Sigmoid colon (tissue), 7 donors: Measurements from ENCODE around the gene AMZ2. TPM values are rescaled to one million over a fixed set of nuclear protein-coding genes. Genes with fewer than 3 reads are reported as not detected.
"Not testable (repeated sequence)": the region's sequence is repeated elsewhere in the genome, so short reads cannot be mapped to it uniquely, and the experiment has no call there.

ENCODE experiments used
- DNase-seq: peaks from one replicate; pipeline ENCODE4 v3.0.0-alpha.2; 2019
- H3K27ac ChIP-seq, 4 donors: fragments of 200-600 bp; sonication (generic); one replicate each; pipeline ENCODE4 v1.5.1; 2016 to 2019; ENCODE audit warnings: mild to moderate bottlenecking in 1 of 4
- H3K27me3 ChIP-seq, 3 donors: fragments of 200-600 bp; sonication (generic); one replicate each; pipeline ENCODE4 v1.5.1; 2019; ENCODE audit warnings: mild to moderate bottlenecking in 1 of 3
- H3K36me3 ChIP-seq, 4 donors: fragments of 200-600 bp; sonication (generic); one replicate each; pipeline ENCODE4 v1.5.1; 2016 to 2019
- H3K4me1 ChIP-seq, 4 donors: fragments of 200-600 bp; sonication (generic); one replicate each; pipeline ENCODE4 v1.5.1; 2017 to 2019
- H3K4me3 ChIP-seq, 4 donors: fragments of 200-600 bp; sonication (generic); one replicate each; pipeline ENCODE4 v1.5.1; 2017 to 2019; ENCODE audit warnings: mild to moderate bottlenecking in 2 of 4, moderate library complexity in 1 of 4
- H3K9me3 ChIP-seq, 4 donors: fragments of 200-600 bp in 3 of 4; sonication (generic) in 3 of 4; one replicate each; pipeline versions ENCODE4 v1.5.1 to v1.6.1; 2013 to 2019
- EP300 ChIP-seq, 4 donors: sonication (generic); formaldehyde crosslinking; IDR thresholded peaks; one replicate each; pipeline ENCODE4 v1.6.1; 2017; ENCODE audit warnings: antibody characterized with exemption in 4 of 4
- POLR2A ChIP-seq, 2 donors: fragments of 450-650 bp; IDR thresholded peaks; one replicate each; pipeline ENCODE4 v1.6.1; 2016; ENCODE audit warnings: antibody characterized with exemption in 2 of 2, mild to moderate bottlenecking in 2 of 2, moderate library complexity in 2 of 2
- POLR2AphosphoS5 ChIP-seq, 4 donors: sonication (generic); formaldehyde crosslinking; IDR thresholded peaks; one replicate each; pipeline ENCODE4 v1.6.1; 2017; ENCODE audit warnings: antibody characterized with exemption in 4 of 4
- WGBS, 2 donors: extraction: QIAGEN DNeasy Blood & Tissue Kit; methylation state at CpG; one replicate each; pipeline ENCODE4 v1.1.7; 2013; 5-methylcytosine and 5-hydroxymethylcytosine counted together
- intact Hi-C: fragments of 100-400 bp; cut with DNase I; formaldehyde crosslinking; loops from one replicate; pipeline ENCODE4 v1.15.1; 2023
- polyA plus RNA-seq, 3 donors: library from polyadenylated mRNA; stranded (reverse); fragments of 200-250 nt; gene quantifications; one replicate each; pipeline ENCODE4 v1.2.3, GENCODE V29; 2013
- total RNA-seq, 4 donors: library from RNA; depleted of rRNA; stranded (reverse); fragments of >200 nt; gene quantifications; one replicate each; pipeline ENCODE4 v1.1.0, GENCODE V29; 2016
- TF ChIP-seq, protein P1 (sequence below), 4 experiments: fragments of 450-650 bp in 3 of 4; fragments of 200-600 bp in 1 of 4; IDR thresholded peaks; one replicate each; pipeline ENCODE4 v1.5.1; 2016 to 2019; ENCODE audit warnings: antibody characterized with exemption in 4 of 4, mild to moderate bottlenecking in 3 of 4, moderate library complexity in 2 of 4
- donor health status: healthy with polysubstance abuse.
- donor health status: Bipolar disorder and iron deficiency.
- donor health status: healthy.

Gene AMZ2
- total and polyA plus RNA-seq, 7 donors = 30.8 to 80.1 (median 55.9) TPM

DNA sequence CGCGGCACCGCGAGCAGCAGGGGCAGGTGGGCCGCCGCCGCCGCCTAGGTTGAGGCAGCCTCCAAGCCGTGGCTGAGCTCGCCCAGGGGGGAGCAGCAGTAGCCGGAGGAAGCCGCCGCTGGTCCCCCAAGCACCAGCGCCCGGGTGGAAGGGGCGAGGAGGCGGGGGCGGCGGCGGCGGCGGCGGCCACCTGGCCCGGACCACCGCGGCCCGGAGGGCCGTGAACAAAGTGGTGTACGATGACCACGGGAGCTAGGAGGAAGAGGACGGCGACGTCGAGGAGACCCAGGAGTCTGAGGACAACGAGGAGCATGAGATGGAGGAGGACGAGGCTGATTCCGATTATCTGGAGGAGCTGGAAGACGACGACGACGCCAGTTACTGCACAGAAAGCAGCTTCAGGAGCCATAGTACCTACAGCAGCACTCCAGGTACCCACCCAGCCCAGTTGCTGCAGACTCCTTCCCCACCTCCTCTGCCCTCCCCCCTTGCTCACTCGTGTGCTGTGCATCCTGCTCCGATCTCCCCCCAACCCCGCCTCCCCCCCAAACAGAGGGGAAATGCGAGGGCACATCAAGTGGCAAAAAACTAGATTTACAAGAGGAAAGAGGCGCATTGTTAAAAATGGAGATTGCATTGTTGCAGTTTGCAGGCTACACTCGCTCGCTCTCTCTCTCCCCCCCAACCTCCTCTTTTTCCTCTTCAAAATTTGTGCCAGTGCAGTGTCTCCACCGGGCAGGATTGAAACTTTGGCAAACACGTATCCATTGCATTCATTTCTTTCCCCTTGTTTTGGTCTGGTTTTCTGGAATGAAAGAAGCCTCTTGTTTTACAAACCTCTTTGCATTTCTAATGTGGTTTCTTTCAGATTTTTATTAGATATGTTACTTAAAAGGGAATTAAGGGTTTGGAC lies 41.8 kb upstream of the AMZ2 start:
- no peaks in the 10 kb centered on the region for H3K9me3 ChIP-seq
- peak overlapping the region; percentile 88 to 89 (median 88) for H3K27ac ChIP-seq
- peak overlapping the region; percentile 66 to 96 (median 80) for H3K4me3 ChIP-seq
- peaks cover 0 to 10% (median 0%) of the 10 kb centered on the region in 4 donors for H3K36me3 ChIP-seq
- H3K4me1 ChIP-seq = peaks cover 0 to 22% (median 10%) of the 10 kb centered on the region in 4 donors
- intact Hi-C loops = loop anchor here (2.0 to 5.0 kb wide), 2 partner anchors 43 to 256 kb away; partner anchors contain the start of gene AMZ2
- DNase-seq = peak; percentile 72
- TF ChIP-seq POLR2AphosphoS5 (IDR thresholded peaks at IDR 0.05) (no peak), POLR2A (IDR thresholded peaks at IDR 0.05) (no peak), EP300 (IDR thresholded peaks at IDR 0.05) (no peak)
- TF ChIP-seq, protein P1, sequence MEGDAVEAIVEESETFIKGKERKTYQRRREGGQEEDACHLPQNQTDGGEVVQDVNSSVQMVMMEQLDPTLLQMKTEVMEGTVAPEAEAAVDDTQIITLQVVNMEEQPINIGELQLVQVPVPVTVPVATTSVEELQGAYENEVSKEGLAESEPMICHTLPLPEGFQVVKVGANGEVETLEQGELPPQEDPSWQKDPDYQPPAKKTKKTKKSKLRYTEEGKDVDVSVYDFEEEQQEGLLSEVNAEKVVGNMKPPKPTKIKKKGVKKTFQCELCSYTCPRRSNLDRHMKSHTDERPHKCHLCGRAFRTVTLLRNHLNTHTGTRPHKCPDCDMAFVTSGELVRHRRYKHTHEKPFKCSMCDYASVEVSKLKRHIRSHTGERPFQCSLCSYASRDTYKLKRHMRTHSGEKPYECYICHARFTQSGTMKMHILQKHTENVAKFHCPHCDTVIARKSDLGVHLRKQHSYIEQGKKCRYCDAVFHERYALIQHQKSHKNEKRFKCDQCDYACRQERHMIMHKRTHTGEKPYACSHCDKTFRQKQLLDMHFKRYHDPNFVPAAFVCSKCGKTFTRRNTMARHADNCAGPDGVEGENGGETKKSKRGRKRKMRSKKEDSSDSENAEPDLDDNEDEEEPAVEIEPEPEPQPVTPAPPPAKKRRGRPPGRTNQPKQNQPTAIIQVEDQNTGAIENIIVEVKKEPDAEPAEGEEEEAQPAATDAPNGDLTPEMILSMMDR (IDR thresholded peaks at IDR 0.05) = no peak
- 2% methylated on average over 50 of the region's 50 CpGs for WGBS, 2 donors
- H3K27me3 ChIP-seq = peaks cover 0 to 12% (median 9%) of the 10 kb centered on the region in 3 donors

DNA sequence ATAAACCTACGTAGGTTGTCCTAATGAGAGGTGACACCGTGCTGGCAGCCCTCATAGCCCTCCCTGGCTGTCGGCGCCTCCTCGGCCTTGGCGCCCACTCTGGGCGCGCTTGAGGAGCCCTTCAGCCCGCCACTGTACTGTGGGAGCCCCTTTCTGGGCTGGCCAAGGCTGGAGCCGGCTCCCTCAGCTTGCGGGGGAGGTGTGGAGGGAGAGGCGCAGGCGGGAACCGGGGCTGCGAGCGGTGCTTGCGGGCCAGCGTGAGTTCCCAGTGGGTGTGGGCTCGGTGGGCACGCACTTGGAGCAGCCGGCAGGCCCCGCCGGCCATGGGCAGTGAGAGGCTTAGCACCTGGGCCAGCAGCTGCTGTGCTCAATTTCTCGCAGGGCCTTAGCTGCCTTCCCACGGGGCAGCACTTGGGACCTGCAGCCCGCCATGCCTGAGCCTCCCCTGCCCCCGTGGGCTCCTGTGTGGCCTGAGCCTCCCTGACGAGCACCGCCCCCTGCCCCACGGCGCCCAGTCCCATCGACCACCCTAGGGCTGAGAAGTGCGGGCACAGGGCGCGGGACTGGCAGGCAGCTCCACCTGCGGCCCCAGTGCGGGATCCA lies 40.1 kb upstream of the AMZ2 start:
- no peaks in the 10 kb centered on the region for H3K9me3 ChIP-seq
- peak overlapping the region in 2 of 4 donors; percentile 5 to 76 for H3K4me3 ChIP-seq
- intact Hi-C loops = loop anchor here (5.0 kb wide), 1 partner anchor 255 kb away; no protein-coding TSS in a partner anchor
- H3K27ac ChIP-seq = peak overlapping the region in 3 of 4 donors; percentile 31 to 53 (median 34)
- peaks cover 0 to 6% (median 0%) of the 10 kb centered on the region in 3 donors for H3K27me3 ChIP-seq
- WGBS, 2 donors = 92 to 94% methylated on average over 37 of the region's 37 CpGs
- peaks cover 0 to 10% (median 0%) of the 10 kb centered on the region in 4 donors for H3K36me3 ChIP-seq
- TF ChIP-seq, protein P1 (IDR thresholded peaks at IDR 0.05) = no peak
- TF ChIP-seq EP300 (IDR thresholded peaks at IDR 0.05) = no peak
- TF ChIP-seq POLR2AphosphoS5 (IDR thresholded peaks at IDR 0.05) = no peak
- TF ChIP-seq POLR2A (IDR thresholded peaks at IDR 0.05) = no peak
- H3K4me1 ChIP-seq = peaks cover 0 to 22% (median 9%) of the 10 kb centered on the region in 4 donors
- DNase-seq = no peak

DNA sequence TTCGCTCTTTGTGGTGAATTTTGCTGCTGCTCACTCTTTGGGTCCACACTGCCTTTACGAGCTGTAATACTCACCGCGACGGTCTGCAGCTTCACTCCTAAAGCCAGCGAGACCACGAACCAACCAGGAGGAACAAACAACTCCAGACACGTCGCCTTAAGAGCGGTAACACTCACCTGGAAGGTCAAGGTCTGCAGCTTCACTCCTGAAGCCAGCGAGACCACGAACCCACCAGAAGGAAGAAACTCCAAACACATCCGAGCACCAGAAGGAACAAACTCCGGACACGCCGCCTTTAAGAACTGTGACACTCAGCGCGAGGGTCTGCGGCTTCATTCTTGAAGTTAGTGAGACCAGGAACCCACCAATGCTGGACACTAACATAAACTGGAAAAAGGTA lies 39.2 kb upstream of the AMZ2 start:
- intact Hi-C loops = loop anchor here (5.0 kb wide), 1 partner anchor 254 kb away; no protein-coding TSS in a partner anchor
- H3K27me3 ChIP-seq, H3K4me3 ChIP-seq, DNase-seq, H3K27ac ChIP-seq, H3K9me3 ChIP-seq: not testable (repeated sequence)
- 92 to 96% methylated on average over 19 of the region's 19 CpGs for WGBS, 2 donors
- peaks cover 0 to 10% (median 0%) of the 10 kb centered on the region in 4 donors for H3K36me3 ChIP-seq
- peaks cover 0 to 22% (median 9%) of the 10 kb centered on the region in 4 donors for H3K4me1 ChIP-seq

DNA sequence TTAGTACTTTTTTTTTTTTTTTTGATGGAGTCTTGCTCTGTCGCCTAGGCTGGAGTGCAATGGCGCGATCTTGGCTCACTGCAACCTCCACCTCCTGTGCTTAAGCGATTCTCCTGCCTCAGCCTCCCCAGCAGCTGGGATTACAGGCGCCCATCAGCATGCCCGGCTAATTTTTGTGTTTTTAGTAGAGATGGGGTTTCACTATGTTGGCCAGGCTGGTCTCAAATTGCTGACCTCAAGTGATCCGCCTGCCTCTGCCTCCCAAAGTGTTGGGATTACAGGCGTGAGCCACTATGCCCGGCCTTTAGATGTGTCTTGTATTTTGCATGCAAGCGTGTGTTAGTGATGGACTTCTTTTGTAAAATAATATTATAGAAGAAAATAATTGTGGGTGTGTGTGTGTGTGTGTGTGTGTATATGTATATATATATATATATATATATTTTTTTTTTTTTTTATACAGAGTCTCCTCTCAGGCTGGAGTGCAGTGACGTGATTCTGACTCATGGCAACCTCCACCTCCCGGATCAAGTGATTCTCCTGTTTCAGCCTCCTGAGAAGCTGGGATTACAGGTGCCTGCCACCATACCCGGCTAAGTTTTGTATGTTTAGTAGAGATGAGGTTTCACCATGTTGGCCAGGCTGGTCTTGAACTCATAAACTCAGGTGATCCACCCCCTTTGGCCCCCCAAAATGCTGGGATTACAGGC lies 38.5 kb upstream of the AMZ2 start:
- not testable (repeated sequence) for H3K27me3 ChIP-seq, H3K9me3 ChIP-seq, DNase-seq, H3K27ac ChIP-seq, H3K4me3 ChIP-seq
- WGBS, 2 donors = 96 to 97% methylated on average over 13 of the region's 13 CpGs
- peaks cover 0 to 22% (median 9%) of the 10 kb centered on the region in 4 donors for H3K4me1 ChIP-seq
- peaks cover 0 to 10% (median 0%) of the 10 kb centered on the region in 4 donors for H3K36me3 ChIP-seq
- intact Hi-C loops = loop anchor here (5.0 kb wide), 1 partner anchor 253 kb away; no protein-coding TSS in a partner anchor

DNA sequence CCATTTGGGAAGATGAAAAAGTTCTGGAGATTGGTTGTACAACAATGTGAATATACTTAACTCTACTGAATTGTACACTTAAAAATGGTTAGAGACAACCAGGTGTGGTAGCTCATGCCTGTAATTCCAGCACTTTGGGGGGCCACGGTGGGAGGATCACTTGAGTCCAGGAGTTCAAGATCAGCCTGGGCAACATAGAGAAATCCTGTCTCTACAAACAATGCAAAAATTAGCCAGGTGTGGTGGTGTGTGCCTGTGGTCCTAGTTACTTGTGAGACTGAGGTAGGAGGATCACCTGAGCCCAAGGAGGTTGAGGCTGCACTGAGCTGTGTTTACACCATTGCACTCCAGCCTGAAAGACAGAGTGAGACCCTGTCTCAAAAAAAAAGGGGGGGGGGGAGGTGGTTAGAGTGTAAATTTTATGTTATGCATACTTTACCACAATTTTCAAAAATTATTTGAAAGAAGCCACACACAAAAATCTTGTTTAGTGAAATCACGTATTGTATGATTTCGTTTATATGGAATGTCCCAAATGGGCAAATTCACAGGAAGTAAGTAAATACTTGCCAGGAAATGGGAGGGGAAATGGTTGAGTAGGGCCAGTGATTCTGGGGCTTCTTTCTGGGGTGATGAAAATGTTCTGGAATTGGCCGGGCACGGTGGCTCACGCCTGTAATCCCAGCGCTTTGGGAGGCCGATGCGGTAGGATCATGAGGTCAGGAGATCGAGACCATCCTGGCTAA lies 37.1 kb upstream of the AMZ2 start:
- TF ChIP-seq EP300 (IDR thresholded peaks at IDR 0.05) (no peak), POLR2A (IDR thresholded peaks at IDR 0.05) (no peak), POLR2AphosphoS5 (IDR thresholded peaks at IDR 0.05) (no peak)
- TF ChIP-seq, protein P1 (IDR thresholded peaks at IDR 0.05) = no peak
- Histone ChIP-seq H3K27ac (no peak overlapping the region), H3K27me3 (no peaks in the 10 kb centered on the region), H3K4me1 (peaks cover 0 to 15% (median 2%) of the 10 kb centered on the region in 4 donors), H3K36me3 (peaks cover 0 to 10% (median 0%) of the 10 kb centered on the region in 4 donors), H3K4me3 (no peak overlapping the region), H3K9me3 (no peaks in the 10 kb centered on the region)
- WGBS, 2 donors = 92 to 93% methylated on average over 10 of the region's 10 CpGs
- intact Hi-C loops = no loop called here
- DNase-seq = no peak

DNA sequence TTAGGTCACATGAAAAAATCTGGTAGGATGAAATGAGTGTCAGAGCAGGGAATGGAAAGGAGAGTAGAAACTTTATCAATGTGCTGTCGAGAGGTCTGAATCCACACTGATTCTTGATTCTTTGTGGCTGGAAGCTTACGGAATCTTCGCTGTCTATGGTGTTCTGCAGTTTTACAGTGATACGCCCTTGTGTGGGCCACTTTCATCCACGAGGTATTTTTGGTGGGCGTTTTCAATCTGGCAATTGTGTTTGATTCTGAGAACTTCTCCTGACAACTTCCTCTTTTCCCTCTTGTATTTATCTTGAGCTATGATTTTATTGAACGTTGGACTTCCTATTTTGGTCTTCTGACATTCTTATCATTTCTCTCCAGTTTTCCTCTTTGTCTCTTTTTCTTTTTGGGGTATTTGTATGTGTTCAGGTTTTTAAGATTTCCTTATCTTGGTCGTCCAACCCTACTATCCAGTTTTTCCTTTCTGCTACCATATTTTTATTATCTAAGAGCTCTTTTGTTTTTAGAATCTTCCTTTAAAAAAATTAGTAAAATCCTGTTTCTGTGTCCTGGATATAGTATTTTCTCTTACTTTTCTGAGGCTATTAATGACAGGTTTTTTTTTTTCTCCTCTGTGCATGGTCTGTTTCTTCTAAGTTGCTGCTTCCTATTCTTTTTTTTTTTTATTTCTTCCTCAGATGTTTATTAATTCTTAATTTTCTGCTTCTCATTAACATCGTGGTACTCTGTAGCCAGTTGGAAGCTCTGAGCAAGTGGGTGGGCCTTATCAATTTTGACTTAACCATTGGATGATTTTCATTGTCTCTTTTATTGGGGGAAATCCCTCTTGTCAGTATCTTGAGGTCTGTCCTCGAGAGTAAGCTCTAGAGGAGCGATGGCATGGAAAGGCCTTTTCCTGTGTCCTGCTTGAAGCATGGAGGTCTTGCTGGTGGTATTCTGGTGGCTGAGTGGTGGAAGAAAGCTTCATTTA lies 34.1 kb upstream of the AMZ2 start:
- H3K4me3 ChIP-seq, DNase-seq, H3K27me3 ChIP-seq, intact Hi-C loops, H3K27ac ChIP-seq, H3K4me1 ChIP-seq, H3K9me3 ChIP-seq: not testable (repeated sequence)
- 33 to 56% methylated on average over 11 of the region's 11 CpGs for WGBS, 2 donors
- H3K36me3 ChIP-seq = peaks cover 0 to 10% (median 0%) of the 10 kb centered on the region in 4 donors

DNA sequence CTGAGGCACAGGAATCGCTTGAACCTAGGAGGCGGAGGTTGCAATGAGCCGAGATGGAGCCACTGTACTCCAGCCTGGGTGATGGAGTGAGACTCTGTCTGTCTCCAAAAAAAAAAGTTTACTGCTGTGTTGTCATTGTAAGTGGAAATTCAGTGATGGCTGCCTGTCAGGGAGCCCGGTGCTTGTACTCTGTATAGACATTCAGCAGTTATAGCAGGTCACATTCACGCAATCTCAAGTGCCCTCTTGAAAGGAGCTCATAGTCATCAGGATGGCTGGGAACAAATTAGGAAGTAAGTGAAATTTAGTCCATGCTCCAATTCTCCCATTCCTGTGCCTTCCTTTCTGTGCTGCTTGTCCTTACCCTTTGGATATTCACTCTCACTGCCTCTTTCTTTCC lies 32.4 kb upstream of the AMZ2 start:
- H3K4me3 ChIP-seq, H3K27me3 ChIP-seq, H3K27ac ChIP-seq, H3K4me1 ChIP-seq, H3K36me3 ChIP-seq, H3K9me3 ChIP-seq, DNase-seq, intact Hi-C loops: not testable (repeated sequence)
- WGBS, 2 donors = 94% methylated on average over 2 of the region's 5 CpGs; no CpG with 5 or more reads in 1 of the 2 donors
